HG03571 (cell line): ENCODE data around the gene MAGIX.
"Not testable (repeated sequence)": the region's sequence is repeated elsewhere in the genome, so short reads cannot be mapped to it uniquely, and the experiment has no call there.

ENCODE experiments used
- ATAC-seq: cut with Tn5 transposase; IDR thresholded peaks from one replicate; pipeline ENCODE4 v1.9.1; 2021; ENCODE audit not compliant: unreplicated experiment

MAGIX gene

DNA sequence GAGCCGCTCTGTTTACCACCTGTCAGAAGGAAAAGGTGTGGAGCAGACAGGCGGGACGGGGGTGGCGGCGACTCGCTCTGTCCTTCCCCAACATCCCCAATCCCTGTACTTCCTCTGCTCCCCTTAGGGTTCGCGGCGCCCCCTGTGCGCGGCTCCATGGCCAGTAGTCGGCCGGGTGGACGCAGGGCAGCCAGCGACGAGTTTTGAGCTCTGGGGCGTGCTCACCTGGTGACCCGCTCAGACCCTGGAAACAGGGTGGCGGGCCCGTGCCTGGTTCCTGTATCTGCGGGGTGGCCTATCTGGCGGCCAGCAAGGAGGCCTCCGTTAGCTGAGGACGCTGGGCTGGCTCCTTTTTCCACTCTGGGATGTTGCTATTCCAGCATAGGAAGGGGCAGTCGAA, 5.4 kb upstream of the MAGIX start:
- ATAC-seq: no peak

GRCh38 chrX:49160908-49161307, 1.6 kb upstream of the MAGIX start:
- ATAC-seq: no peak

DNA sequence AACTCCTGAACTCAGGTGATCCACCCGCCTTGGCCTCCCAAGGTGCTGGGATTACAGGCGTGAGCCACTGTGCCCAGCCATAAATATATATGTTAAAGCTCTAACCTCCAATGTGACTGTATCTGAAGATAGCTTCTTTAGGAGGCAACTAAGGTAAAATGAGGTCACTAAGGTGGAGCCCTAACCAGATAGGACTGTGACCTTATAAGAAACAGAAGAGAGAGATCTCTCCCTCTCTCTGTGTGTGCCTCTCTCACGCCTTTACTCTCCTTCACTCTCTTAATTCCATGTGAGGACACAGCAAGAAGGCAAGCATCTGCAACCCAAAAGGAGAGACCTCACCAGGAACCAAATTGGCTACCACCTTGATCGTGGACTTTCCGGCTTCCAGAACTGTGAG, 926 bp upstream of the MAGIX start:
- no peak for ATAC-seq

DNA sequence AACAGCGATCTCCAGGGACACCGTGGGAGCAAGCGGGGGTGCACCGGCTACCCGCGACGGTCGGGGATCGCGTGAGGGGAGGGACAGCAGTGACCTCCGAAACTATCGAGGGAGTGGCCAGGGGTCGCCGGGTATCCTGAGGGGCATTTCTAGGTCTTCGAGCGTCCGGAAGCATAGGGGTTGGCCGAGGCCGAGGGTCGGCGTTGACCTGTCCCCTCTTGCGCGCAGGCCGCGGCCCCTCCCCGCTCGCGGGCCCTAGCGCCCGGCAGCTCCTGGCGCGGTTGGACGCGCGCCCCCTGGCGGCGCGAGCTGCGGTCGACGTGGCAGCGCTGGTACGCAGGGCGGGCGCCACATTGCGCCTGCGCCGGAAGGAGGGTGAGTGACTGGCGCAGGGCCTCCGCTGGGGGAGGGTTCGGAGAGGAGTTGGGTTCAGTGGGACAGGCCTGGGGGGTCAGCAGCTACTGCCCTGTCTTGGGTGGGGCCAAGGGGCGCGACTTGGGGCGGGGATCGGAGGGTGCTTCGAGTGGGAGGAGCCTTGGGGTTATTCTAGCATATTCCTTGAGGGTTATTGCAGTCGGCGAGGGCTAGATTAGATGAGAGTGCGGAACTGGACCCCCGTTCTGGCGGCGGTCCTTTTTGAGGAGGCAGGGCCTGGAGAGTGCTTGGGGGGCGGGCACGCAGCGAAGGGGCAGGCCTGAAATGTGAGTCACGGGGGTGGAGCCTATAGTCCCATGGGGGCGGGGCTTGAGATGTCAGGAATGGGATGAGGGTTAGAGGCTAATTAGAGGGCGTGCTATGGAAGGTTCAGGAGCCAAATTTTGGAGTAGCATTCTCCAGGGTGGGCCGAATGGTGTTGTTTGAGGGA, 1.2 kb downstream of the MAGIX start:
- ATAC-seq: peak; percentile 37

DNA sequence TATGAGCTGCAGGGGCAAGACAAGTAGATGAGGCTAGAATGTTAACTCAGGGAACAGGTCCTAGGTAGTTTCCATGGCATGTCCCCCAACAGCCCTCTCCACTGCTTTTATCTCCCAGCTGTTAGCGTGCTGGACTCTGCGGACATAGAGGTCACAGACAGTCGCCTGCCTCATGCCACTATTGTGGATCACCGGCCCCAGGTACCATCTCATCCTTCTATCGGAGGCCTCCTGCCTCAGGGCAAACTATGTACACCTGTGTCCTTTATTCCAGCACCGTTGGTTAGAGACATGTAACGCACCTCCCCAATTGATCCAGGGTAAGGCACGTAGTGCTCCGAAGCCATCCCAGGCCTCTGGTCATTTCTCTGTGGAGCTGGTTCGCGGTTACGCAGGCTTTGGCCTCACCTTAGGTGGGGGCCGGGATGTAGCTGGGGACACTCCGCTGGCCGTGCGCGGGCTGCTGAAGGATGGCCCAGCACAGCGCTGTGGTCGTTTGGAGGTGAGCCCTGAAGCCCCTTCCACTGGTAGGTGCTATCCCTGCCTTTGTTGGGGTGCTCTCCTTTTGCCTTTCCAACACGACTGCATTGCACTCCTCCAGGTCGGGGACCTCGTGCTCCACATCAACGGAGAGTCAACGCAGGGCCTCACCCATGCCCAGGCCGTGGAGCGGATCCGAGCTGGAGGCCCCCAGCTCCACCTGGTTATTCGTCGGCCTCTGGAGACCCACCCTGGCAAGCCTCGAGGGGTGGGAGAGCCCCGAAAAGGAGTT, 2.2 kb downstream of the MAGIX start:
- ATAC-seq: no peak

DNA sequence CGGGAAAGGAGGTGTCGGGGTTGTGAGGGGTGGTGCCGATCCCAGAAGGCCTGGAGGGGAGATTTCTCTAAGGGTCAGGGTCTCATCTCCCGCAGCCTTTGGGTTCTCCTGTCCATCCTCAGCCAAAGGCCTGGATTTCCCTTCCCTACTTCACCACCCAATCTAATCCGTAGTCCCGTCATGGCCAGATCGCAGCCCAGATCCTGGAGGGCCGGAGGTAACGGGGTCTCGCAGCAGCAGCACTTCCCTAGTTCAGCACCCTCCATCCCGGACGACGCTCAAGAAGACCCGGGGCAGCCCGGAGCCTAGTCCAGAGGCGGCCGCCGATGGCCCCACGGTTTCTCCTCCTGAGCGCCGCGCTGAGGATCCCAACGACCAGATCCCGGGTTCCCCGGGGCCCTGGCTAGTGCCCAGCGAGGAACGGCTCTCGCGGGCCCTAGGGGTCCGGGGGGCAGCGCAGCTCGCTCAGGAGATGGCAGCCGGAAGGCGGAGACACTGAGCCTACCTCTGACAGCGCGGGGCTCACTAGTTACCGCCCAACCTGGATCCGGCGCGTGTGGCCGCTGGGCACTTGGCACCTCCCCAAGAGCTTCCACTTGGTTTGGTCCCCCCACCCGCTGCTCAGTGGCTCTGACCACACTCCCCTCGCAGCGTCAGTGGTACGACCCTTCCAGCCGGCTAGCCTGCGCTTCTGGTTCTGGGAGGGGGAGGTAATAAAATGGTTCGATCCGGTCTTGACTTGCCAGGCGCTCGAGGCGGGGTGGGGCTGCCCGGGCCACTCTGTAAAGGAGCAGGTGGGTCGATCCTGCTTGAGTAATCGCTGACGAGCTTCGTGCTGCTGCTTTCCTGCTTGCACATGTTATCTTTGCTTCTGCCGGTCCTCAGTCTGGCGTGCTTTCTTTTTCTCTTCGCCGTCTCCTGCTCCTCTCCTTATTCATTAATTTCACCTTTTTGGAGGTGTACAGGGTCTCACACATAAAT, 3.6 kb downstream of the MAGIX start:
- ATAC-seq: peak; percentile 40

DNA sequence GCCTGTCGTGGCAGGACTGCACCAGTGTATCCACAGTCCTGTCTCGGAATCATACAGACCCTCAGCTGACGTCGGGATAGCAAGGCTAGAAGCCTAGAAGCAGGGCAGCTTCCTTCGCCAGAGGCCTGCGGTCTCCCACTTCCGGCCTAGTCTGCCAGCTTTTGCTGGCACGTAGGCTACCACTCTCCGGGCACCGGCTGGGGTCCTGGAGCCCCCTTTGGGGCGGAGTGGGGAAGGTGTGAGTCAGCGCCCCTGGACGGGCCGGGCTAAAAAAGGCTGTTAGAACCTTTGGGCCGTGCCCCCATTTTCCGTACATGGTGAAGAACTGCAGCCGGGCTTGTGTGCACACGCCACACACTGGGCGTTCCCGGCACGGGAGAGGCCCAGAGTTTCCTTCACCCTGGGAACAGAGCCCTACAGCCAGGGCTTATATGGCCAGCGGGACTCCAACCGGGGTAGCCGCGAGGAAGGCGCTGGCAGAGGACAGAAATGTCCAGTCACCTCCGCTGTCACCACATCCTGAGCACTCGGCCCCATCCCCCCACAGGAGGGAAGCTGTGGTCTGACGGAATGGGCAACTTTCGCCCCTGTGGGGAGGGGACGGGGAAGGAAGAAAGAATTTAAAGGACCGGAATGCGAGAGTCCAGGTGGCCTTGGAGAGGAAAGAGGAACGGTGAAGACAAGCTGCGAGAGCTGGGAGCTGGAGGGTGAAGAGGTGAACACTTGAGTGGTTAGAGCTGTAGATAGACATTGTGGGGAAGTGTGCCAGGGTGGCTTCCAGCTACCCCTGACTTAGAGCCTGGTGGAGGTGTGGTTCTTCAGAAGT, 4.6 kb downstream of the MAGIX start:
- ATAC-seq: no peak

GRCh38 chrX:49167740-49168108, 5.2 kb downstream of the MAGIX start:
- no peak for ATAC-seq

GRCh38 chrX:49171752-49172279, 9.3 kb downstream of the MAGIX start, which contains the start of gene PLP2:
PLP2 (plus strand) TSS chrX:49171898; CDS start chrX:49172001, 103 bp downstream.
- ATAC-seq: peak; percentile 32

GRCh38 chrX:49172280-49172780, 9.8 kb downstream of the MAGIX start:
- ATAC-seq: peak; percentile 57

DNA sequence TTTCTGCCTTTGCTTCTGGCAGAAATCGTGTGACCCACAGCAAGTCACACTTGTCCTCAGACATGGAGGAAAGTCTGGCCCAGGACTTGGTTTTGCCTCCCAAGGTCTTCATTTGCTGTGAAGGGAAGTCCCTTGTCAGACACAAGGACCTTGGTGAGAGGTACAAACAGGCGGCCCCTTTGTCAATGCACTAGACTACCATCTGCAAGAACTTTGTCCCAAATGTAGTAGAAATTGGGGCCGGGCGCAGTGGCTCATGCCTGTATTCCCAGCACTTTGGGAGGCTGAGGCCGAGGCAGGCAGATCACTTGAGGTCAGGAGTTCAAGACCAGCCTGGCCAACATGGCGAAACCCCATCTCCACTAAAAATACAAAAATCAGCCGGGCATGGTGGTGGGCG, 11.0 kb downstream of the MAGIX start:
- not testable (repeated sequence) for ATAC-seq

DNA sequence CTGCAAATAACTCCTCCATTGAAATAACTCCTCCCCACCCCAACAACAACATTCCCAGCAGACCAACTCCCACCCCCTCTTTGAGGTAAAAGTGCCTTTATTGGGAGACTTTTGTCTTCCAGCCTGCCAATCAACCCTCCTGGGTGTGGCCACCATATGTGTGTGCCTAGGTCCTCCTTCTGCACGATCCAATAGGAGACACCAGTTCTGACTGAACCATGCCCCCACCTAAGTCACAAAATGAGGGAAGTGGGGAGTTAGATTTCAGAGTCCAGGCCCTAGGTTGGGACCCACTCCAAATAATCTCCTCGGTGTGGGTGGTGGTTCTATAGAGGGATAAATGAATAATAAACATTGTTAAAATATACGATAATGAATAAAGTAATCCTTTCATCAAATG, 12.2 kb downstream of the MAGIX start:
- ATAC-seq: no peak

GRCh38 chrX:49175435-49176274, 13.1 kb downstream of the MAGIX start:
- ATAC-seq: no peak

DNA sequence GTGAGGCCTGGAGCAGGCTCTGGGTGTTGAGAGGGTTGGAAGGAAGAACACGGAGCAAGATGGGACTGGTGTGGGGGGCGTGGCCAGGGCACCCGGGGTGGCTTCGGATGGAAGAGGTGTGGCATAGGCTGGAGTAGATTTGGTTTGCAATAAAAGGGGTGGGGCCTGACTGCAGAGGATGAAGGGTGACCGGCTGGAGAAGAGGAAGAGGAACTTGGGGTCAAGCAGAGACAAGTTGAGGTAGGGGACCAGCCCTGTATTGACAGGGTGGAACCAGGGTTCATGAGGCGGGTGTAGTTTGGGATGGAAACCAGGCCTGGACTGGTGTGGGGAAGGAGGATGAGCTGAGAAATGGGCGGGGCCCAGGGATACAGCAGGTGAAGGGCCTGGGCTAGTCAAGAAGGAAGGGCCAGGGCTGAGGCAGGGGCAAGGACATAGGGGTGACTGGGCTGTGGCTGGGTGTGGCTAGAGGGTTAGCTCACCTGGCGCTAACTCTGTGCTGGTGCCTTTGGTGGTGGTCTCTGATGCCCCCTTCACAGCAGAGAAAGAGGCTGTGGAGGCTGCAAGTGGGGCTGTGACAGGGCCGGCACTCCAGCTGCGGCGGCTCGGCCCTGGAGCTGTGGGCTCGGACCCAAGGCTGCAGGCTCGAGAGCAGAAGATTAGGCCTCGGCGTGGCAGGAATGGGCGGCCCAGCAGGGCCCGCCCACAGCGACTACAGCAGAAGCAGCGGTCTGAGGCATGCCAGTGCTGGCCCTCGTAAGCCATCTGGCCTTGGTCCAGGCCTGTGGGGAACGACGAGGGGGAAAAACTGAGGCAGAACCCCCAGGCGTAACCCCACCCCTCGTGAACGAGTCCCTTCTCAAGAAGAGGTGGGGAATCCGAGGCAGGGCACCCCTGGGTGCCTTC, 14.1 kb downstream of the MAGIX start:
- no peak for ATAC-seq

DNA sequence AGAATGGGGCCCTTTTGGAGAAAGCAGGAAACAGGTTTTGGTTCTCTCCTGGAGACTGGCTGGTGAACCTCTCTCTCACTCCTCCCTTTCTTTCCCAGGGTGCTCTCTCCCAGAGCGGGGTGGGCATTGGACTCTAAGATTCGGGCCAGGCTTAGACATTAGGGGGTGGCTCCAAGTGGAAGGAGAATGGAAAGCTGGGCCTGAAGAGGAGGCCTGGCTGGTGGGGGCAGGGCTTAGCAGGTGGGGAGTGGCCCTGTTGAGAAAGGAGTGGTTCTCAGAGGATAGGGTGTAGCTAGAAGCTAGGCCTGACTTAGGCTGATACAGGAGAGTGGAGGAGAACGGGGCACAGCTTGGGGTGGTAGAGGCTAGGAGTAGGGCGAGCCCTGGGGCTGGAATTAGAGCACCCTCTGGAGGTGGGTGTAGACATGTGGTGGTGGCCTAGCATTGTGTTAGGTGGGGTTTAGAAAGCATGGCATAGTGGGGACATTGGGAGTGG, 14.8 kb downstream of the MAGIX start:
- ATAC-seq: no peak

DNA sequence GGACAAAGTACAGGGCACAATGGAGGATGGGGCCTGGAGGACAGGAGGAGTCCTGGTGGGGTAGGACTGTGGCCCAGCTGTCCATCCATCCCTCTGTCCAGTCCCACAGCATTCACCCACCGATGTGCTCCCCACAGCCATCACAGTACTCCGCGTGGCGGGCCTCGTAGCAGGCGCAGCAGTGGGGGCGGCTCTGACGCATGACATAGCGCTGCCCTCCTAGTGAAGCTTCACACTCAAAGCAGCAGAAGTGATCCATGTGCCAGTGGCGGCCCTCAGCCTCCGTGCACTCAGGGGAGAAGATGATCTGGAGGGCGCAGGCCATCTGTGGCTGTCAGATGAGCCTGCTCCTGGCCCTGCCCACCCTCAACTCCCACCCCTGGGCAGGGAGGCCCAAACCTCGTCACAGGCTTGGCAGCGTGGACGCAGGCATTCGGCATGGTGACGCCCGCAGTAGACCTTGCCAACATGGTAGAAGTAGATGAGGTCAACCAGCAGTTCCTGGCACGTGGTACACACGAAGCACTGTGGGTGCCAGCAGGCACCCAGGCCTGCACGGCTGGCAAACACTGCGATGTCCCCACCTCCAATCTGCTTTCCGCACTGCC, 15.4 kb downstream of the MAGIX start:
- ATAC-seq: no peak

- ATAC-seq: no peak
These were observed 16.0 kb downstream of the MAGIX start for GRCh38 chrX:49178537-49178936.
